HG03095 (cell line): ENCODE measurements around the gene EMP3.
"Not testable (repeated sequence)": the region's sequence is repeated elsewhere in the genome, so short reads cannot be mapped to it uniquely, and the experiment has no call there.

Source experiments
- ATAC-seq: cut with Tn5 transposase; IDR thresholded peaks from one replicate; pipeline ENCODE4 v1.9.1; 2021; ENCODE audit warnings: moderate library complexity; ENCODE audit not compliant: unreplicated experiment

EMP3 gene

GRCh38 chr19:48371367-48371766, 46.0 kb downstream of the EMP3 start:
- ATAC-seq: no peak

GRCh38 chr19:48371771-48372170, 46.4 kb downstream of the EMP3 start:
- ATAC-seq: not testable (repeated sequence)

GRCh38 chr19:48372904-48373303, 47.6 kb downstream of the EMP3 start:
- no peak for ATAC-seq

GRCh38 chr19:48373567-48373966, 48.2 kb downstream of the EMP3 start:
- no peak for ATAC-seq

- no peak for ATAC-seq
Observed at GRCh38 chr19:48378194-48378570, 52.8 kb downstream of the EMP3 start.

- no peak for ATAC-seq
Observed at GRCh38 chr19:48379058-48379457, 53.7 kb downstream of the EMP3 start.
